HG02798 (cell line): ENCODE results near the gene GGT5.
"Not testable (repeated sequence)": the region's sequence is repeated elsewhere in the genome, so short reads cannot be mapped to it uniquely, and the experiment has no call there.

Experiments
- ATAC-seq: cut with Tn5 transposase; IDR thresholded peaks from one replicate; pipeline ENCODE4 v1.9.1; 2021; ENCODE audit warnings: mild to moderate bottlenecking; ENCODE audit not compliant: unreplicated experiment, poor library complexity

GGT5 gene

GRCh38 chr22:24235315-24235714 lies 9.6 kb downstream of the GGT5 start:
- no peak for ATAC-seq

- no peak for ATAC-seq
Measured at GRCh38 chr22:24233816-24234215, 11.1 kb downstream of the GGT5 start.

DNA sequence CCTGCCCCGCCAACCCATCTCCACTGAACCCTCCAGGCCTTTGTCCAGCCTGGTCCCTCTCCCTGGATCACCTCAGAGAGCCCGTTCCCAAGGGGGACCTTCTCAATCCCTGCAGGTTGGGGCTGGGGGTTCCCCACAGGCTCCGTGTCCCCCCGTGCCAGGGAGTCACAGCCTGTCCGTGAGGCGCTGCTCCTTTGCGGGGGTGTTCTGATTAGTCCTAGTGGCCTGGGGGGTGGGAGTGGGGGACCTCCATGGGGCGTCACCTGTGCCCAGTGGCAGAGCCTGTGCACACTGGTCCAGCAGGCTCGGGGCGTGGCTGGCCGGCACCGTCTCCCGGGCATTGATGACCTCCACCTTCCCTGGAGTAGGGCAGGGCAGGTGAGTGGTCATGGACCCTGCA lies 11.6 kb downstream of the GGT5 start:
- no peak for ATAC-seq

DNA sequence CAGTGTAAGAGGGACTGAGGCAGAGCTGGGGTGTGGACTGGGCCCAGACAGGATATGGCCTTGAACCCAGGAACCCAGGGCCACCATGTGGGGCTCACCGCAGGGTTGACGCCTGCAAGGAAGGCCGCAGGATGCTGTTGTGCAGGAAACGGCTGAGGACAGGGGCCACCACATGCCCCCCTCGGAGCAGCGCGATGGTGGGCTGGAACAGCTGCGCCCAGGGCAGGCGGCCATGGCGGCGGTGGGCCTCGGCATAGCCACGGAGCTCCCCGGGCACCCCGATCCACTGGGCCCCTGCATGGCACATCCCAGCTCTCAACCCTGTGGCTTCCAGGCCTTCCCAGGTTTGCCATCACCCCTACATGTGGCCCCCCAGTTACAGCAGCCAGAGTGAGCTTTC lies 12.2 kb downstream of the GGT5 start:
- ATAC-seq, result no peak

GRCh38 chr22:24232124-24232523 lies 12.8 kb downstream of the GGT5 start:
- no peak for ATAC-seq

DNA sequence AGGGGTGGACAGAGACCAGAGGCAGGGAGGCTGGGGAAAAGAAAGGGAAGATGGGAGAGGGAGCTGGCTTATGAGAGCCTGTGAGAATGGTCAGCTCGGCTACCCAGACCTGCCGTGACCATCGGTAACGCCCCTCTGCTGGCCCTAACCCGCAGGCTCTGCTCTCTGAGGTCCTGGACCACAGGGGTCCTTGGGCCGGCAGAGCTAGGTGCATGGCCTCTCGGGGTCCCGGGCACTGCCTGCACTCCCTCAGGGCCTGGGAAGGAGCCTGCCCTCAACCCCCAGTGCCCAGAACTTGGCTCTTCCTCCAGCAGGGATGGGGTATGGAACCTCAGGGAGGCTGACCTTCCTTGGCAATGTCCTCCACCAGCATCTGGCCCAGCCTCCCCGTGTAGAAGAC lies 13.2 kb downstream of the GGT5 start:
- no peak for ATAC-seq

DNA sequence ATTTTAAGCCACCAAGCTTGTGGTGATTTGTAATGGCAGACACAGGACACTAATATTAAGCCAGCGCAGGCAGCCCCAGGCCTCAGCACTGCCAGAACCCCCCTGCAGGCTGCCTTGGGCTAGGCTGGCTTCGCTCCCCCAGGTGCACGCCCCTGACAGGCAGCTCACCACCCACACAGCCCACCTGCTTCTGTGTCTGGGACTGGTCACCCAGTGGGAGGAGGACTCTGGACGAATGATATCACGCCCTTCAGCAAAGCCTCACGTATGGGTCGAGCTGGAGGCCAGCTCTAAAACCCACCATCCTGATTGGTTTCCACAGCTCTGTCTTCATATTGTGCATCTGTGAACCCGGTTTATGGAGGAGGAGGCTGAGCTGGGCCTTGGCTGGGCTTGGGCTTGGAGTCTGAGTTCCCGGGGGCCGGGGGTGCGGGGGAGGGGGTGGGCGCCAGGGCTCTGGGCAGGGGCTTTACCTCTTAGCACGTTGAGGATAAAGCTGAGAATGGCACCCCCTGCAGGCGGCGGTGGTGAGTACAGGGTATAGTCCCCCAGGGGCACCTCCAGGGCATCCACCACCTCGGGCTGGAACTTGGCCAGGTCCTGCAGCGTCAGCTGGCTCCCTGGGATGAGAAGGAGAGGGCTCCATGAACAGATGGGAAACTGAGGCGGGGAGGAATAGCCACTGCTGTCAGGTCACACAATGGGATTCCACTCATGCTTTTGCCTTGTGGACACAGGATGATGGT lies 13.8 kb downstream of the GGT5 start:
- ATAC-seq, result no peak

DNA sequence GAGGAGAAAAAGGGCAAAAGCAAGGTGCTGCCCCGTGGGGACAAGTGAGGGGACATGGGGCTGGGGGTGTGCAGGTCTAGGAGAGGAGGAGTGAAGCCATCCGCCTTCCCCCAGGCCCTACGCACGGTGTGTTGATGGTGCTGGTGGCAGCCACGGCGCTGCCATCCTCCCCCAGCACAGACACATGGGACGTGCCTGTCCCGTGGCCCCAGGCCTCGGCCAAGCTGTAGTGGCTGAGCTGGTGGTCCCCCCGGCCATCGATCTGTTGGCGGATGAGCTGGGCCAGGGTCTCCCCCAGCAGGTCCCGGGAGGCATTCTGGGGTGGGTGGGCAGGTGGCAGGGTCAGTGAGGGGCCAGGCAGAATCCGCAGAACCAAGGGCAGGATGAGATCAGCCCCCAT lies 18.9 kb downstream of the GGT5 start:
- ATAC-seq, result no peak

DNA sequence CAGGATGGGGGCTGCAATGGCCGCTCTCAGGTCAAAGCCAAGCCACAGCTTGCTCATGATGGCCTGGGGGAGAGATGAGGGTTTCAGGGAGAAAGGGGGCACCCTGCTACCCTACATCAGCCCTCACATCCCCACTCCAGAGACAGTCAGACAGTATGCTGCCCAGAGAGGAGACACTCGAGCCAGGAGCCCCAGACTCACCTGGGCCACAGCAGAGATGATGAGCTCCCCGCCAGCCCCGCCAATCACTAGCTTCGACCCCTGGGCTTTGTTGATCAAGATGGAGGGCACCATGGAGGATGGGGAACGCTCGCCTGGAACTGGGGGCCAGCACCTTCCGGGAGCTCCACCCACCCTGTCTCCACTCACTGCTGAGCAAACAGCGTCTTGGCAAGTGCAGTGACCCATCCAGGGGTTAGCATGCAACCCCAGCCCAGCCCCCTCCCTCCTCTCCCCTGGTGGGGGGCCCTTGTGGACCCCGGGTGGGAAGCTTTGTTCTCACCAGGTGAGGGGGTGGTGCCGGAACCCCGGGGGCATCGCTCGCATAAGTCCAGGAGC lies 19.8 kb downstream of the GGT5 start:
- ATAC-seq, result no peak

GRCh38 chr22:24224468-24224867 lies 20.4 kb downstream of the GGT5 start:
- no peak for ATAC-seq

GRCh38 chr22:24219750-24220149 lies 25.1 kb downstream of the GGT5 start:
- no peak for ATAC-seq

DNA sequence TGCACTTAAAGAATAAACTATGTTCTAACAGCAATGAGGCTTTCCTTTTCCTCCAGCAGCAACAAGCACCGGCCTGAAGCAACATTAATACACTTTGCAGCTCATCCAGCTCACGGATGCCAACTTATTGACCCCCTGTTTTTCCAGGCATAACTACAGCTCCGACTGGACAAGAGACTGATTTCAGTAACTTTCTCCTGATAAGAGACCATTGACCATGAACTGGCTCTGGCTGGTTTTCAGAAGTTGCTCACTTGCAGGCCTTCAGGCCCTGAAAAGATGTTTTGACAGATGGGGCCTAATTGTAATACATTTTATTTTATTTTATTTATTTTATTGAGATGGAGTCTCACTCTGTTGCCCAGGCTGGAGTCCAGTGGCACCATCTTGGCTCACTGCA lies 27.5 kb downstream of the GGT5 start:
- ATAC-seq, result no peak

DNA sequence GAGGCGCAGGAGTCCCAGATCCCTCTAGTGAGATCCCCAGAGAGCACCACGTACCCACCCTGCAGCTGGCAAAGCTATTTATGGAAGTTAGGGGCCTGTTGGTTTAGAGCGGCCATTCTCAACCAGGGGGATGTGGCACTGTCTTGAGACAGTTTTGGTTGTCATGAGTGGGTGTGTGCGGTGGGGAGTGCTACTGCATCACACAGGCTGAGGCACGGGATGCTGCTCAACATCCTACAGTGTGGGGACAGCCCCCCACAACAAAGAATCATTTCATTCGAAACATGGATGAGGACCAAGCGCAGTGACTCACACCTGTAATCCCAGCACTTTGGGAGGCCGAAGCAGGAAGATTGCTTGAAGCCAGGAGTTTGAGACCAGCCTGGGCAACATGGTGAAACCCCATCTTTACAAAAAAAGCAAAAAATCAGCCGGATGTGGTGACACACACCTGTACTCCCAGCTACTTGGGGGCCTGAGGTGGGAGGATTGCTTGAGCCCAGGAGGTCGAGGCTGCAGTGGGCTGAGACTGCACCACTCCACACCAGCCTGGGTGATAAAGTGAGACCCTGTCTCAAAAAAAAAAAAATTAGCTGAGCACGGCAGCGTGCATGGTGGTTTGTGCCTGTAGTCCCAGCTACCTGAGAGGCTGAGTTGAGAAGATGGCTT lies 28.2 kb downstream of the GGT5 start:
- no peak for ATAC-seq

- ATAC-seq, result no peak
Measured at GRCh38 chr22:24214467-24215285, 30.2 kb downstream of the GGT5 start.

- ATAC-seq, result not testable (repeated sequence)
Measured at GRCh38 chr22:24213111-24213510, 31.8 kb downstream of the GGT5 start.

- ATAC-seq, result not testable (repeated sequence)
Measured at GRCh38 chr22:24211716-24212115, 33.2 kb downstream of the GGT5 start.

- not testable (repeated sequence) for ATAC-seq
Measured at GRCh38 chr22:24210409-24210808, 34.5 kb downstream of the GGT5 start.

GRCh38 chr22:24209687-24210086 lies 35.2 kb downstream of the GGT5 start:
- no peak for ATAC-seq

- no peak for ATAC-seq
Measured at GRCh38 chr22:24209016-24209415, 35.9 kb downstream of the GGT5 start.

GRCh38 chr22:24208012-24208749 lies 36.7 kb downstream of the GGT5 start:
- no peak for ATAC-seq
